GM19452 (cell line): ENCODE results near the gene HCN2.
A peak's percentile ranks its signal among the peaks of the same experiment; 100 is the strongest.

ENCODE experiments used
- ATAC-seq: cut with Tn5 transposase; IDR thresholded peaks from one replicate; pipeline ENCODE4 v1.9.1; 2021; ENCODE audit not compliant: unreplicated experiment

The HCN2 gene

GRCh38 chr19:570937-571565 is 18.6 kb upstream of the HCN2 start:
- no peak for ATAC-seq

- ATAC-seq, result no peak
Measured at GRCh38 chr19:571566-571974, 18.1 kb upstream of the HCN2 start.

- peak; percentile 67 for ATAC-seq
Measured at GRCh38 chr19:572140-572742, 17.4 kb upstream of the HCN2 start, which contains the start of gene BSG. BSG (plus strand) TSS chr19:572596; CDS start chr19:572635, 39 bp downstream.

DNA sequence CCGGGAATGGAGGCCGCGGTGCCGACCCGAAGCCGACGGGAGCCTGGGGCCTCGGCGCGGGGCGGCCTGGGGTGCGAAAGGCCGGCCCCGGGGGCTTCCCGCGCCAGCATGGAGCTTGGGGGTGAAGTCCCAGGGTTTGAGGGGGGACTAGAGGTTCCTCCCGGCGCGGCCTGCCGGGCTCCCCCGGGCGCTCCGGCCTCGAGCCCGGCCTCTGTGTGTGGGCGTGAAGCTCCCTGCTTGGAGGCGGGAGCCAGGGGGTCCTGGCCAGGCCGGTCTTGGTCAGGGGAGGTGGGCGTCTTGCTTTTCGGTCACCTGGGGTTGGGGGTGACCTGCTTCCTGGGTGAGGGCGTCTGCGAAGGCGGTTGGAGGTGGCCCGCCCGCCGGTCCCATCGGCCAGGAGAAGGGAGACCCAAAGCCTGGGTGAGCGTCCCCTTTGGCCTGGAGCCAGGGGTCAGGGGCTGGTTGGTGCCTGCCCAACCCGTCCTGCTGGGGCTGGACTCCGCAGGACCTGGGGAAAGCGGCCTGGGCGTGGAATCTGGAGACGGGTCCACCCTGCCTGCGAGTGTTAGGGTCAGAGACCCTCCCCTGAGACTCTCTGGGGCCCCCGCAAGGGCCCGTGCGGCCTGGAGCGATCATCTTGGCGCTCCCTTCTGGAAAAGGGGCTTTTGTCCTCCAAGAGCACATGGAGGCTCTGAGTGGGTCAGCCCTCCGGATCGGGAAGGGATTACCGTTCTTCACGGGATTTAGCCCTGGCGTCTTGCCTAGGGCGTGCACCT is 16.8 kb upstream of the HCN2 start:
- peak; percentile 29 for ATAC-seq

GRCh38 chr19:573519-573825 is 16.2 kb upstream of the HCN2 start:
- no peak for ATAC-seq

- no peak for ATAC-seq
Measured at GRCh38 chr19:574658-575526, 14.8 kb upstream of the HCN2 start.

DNA sequence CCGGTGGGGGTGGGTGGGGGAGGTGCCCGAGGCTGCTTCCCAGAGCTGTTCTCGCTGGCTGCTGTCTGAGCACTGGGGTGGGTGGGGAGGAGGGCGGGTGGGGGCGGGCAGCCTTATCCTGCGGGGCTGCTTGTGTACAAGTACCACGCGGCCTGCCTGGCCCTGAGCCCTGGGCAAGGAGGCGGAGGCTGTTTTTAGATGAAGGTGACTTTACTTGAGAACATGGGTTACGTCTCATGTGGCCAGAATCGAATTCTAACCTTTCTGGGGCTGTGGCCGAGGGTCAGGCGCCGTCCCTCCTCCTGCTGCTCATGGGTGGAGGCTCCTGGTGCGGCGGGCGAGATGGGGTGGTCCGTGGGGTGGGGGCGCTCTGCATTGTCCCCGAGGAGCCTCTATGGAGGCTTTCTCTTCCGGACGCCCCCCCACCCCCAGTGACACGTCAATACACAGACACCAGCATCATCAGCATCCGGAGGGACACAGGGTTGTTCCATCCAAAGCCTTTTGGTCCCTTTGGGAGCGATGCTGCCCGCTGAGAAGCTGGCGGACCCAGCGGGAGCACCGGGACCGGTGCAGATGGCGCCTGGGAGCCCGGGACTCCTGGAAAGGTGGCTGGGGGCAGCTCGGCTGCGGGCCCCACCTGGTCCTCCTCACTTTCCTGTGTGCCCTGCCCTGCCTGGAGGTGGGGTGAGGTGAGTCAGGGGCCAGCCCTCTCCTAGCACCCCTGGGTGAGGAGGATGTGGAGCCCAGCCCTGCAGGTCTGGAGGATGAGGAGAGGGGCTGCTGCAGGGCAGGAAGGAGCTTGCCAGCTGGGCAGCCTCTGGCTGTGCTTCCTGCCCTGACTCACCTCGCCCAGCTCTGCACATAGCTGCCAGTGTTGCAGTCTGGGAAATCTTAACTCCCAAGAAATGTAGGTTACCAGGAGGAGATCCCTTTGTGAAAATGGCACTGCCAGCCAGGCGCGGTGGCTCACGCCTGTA is 13.9 kb upstream of the HCN2 start:
- no peak for ATAC-seq

GRCh38 chr19:576768-577438 is 12.8 kb upstream of the HCN2 start:
- no peak for ATAC-seq

DNA sequence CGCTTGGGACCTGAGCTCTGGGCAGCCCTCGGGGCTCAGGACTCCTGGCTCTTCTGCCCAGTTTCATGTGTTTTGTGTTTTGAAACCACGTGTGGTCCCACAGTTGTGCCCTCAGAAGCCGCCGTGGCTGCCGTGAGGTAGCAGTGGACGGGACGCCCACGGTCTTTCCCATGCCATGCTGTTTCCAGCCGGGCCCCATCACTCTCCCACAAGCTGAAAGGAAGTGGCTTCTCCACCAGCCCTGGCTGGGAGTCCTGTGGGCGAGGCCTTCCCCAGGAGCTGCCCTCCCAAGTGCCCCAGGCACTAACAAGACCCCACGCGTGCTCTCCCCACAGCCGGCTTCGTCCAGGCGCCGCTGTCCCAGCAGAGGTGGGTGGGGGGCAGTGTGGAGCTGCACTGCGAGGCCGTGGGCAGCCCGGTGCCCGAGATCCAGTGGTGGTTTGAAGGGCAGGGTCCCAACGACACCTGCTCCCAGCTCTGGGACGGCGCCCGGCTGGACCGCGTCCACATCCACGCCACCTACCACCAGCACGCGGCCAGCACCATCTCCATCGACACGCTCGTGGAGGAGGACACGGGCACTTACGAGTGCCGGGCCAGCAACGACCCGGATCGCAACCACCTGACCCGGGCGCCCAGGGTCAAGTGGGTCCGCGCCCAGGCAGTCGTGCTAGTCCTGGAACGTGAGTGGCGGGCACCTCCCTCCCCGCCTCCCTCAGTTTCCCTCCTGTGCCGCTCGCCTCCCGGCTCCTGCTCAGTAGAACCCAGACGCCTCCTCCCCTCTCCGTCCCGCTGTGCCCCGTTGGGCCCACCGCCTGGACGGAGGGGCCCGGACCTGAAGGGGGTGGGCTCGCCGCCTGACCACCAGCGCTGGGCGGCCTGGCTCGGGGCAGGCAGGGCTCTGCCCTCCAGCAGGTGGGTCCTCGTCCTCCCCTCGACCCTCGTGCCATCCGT is 12.0 kb upstream of the HCN2 start:
- no peak for ATAC-seq

DNA sequence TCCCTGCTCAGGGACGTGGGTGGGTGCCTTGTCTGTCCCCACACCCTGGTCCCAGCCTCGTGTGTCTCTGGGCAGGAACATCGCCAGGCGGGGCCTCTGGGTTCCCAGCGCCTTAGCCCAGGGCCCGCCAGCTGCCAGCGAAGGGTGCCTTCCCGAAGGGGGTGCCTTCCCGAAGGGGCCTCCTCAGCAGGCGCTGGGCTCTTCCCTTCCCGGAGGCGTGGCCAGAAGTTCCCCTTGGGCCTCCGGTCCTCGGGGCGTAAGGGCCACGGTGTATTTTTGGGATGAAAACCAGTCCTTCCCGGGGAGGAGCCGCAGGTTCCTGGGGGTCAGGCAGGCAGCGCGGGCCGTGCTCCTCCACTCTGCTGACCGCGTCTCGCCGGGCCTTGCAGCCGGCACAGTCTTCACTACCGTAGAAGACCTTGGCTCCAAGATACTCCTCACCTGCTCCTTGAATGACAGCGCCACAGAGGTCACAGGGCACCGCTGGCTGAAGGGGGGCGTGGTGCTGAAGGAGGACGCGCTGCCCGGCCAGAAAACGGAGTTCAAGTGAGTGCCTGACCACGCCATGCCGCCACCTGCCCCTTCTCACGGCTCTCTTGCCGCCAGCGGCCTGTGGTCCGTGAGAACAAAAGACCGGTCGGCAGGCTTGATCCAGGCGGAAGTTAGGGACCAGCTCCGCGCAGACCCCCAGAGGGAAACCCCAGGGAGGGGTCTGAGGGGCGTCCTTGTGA is 10.4 kb upstream of the HCN2 start:
- no peak for ATAC-seq

- no peak for ATAC-seq
Measured at GRCh38 chr19:579842-580155, 9.9 kb upstream of the HCN2 start.

GRCh38 chr19:580274-580835 is 9.3 kb upstream of the HCN2 start:
- no peak for ATAC-seq

DNA sequence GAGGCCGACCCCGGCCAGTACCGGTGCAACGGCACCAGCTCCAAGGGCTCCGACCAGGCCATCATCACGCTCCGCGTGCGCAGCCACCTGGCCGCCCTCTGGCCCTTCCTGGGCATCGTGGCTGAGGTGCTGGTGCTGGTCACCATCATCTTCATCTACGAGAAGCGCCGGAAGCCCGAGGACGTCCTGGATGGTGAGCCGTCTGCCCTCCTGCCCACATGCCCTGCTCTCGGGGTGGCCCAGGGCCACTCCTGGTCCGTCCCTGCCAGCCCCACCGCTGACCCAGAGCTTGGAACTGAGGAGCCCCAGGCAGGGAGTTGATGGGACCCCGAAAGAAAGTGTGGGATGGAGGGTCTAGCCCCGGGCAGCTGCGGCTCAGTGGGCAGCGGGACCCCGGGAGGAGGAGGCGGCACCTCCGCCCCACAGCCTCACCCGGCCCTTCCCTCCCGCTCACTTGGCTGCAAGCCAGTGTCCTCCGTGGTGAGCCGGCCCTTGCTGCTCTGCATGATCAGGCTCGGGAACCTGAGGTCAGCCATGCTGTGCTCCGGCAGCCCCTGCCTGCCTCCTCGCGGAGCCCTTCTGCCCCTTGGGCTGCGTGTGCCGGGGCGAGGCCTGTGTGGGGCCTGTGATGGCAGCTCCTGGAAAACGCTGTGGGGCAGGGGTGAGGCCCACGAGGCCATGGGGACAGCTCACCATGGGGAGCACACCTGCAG is 8.1 kb upstream of the HCN2 start:
- no peak for ATAC-seq

DNA sequence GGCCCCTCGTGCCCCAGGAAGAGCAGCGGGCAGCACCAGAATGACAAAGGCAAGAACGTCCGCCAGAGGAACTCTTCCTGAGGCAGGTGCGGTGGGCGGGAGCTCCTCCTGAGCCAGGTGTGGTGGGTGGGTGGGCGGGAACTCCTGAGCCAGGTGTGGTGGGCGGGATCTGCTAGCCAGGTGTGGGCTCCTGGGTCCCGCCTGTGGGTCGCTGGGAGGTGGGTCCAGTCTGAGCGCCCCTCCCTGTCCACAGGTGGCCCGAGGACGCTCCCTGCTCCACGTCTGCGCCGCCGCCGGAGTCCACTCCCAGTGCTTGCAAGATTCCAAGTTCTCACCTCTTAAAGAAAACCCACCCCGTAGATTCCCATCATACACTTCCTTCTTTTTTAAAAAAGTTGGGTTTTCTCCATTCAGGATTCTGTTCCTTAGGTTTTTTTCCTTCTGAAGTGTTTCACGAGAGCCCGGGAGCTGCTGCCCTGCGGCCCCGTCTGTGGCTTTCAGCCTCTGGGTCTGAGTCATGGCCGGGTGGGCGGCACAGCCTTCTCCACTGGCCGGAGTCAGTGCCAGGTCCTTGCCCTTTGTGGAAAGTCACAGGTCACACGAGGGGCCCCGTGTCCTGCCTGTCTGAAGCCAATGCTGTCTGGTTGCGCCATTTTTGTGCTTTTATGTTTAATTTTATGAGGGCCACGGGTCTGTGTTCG is 7.0 kb upstream of the HCN2 start:
- ATAC-seq, result no peak

GRCh38 chr19:583198-583967 is 6.3 kb upstream of the HCN2 start:
- no peak for ATAC-seq

- ATAC-seq, result no peak
Measured at GRCh38 chr19:583968-584239, 5.8 kb upstream of the HCN2 start.
